ENCODE results near the gene PLEKHN1. TPM values are rescaled to one million over a fixed set of nuclear protein-coding genes. Genes with fewer than 3 reads are reported as not detected.
"Not testable (repeated sequence)": the region's sequence is repeated elsewhere in the genome, so short reads cannot be mapped to it uniquely, and the experiment has no call there.

Gene PLEKHN1
- total RNA-seq, 1 experiment from 2014 or later, result 0.04 TPM

GRCh38 chr1:991895-992294, 25.6 kb downstream of the PLEKHN1 start:
- H3K9me3 ChIP-seq (replicated peaks), result peaks cover 5% of the 10 kb centered on the region; the same call in 1 of the 2 replicates
- H3K4me3 ChIP-seq, result no peak overlapping the region
- no peak for DNase-seq
- H3K27me3 ChIP-seq, result no peaks in the 10 kb centered on the region
- no peaks in the 10 kb centered on the region for H3K36me3 ChIP-seq
- no peaks in the 10 kb centered on the region for H3K4me1 ChIP-seq
- no peak overlapping the region for H3K27ac ChIP-seq

GRCh38 chr1:992362-992761, 26.1 kb downstream of the PLEKHN1 start:
- H3K27me3 ChIP-seq, result no peaks in the 10 kb centered on the region
- no peak for DNase-seq
- no peaks in the 10 kb centered on the region for H3K36me3 ChIP-seq
- no peaks in the 10 kb centered on the region for H3K4me1 ChIP-seq
- H3K27ac ChIP-seq, result no peak overlapping the region
- no peak overlapping the region for H3K4me3 ChIP-seq
- peaks cover 5% of the 10 kb centered on the region; the same call in 1 of the 2 replicates for H3K9me3 ChIP-seq (replicated peaks)

GRCh38 chr1:993379-993995, 27.2 kb downstream of the PLEKHN1 start:
- no peaks in the 10 kb centered on the region for H3K27me3 ChIP-seq
- no peak for DNase-seq
- no peak overlapping the region for H3K4me3 ChIP-seq
- no peak overlapping the region for H3K27ac ChIP-seq
- no peaks in the 10 kb centered on the region for H3K36me3 ChIP-seq
- H3K9me3 ChIP-seq (replicated peaks), result peaks cover 5% of the 10 kb centered on the region; the same call in 1 of the 2 replicates
- H3K4me1 ChIP-seq, result no peaks in the 10 kb centered on the region

- not testable (repeated sequence) for H3K36me3 ChIP-seq; DNase-seq; H3K27me3 ChIP-seq; H3K27ac ChIP-seq; H3K9me3 ChIP-seq (replicated peaks); H3K4me3 ChIP-seq; H3K4me1 ChIP-seq
Measured at GRCh38 chr1:994546-994945, 28.3 kb downstream of the PLEKHN1 start.

- Histone ChIP-seq H3K27me3 (no peaks in the 10 kb centered on the region), H3K4me3 (no peak overlapping the region), H3K36me3 (no peaks in the 10 kb centered on the region), H3K27ac (no peak overlapping the region), H3K4me1 (no peaks in the 10 kb centered on the region), H3K9me3 (replicated peaks) (peaks cover 5% of the 10 kb centered on the region; the same call in 1 of the 2 replicates)
- no peak for DNase-seq
Measured at GRCh38 chr1:995665-996633, 29.7 kb downstream of the PLEKHN1 start.

GRCh38 chr1:996851-997712, 30.8 kb downstream of the PLEKHN1 start:
- H3K4me1 ChIP-seq, result no peaks in the 10 kb centered on the region
- H3K27ac ChIP-seq, result no peak overlapping the region
- DNase-seq, result no peak
- H3K9me3 ChIP-seq (replicated peaks), result no peaks in the 10 kb centered on the region; the same call in 1 of the 2 replicates
- H3K27me3 ChIP-seq, result no peaks in the 10 kb centered on the region
- H3K4me3 ChIP-seq, result no peak overlapping the region
- no peaks in the 10 kb centered on the region for H3K36me3 ChIP-seq

GRCh38 chr1:997713-997992, 31.4 kb downstream of the PLEKHN1 start:
- Histone ChIP-seq H3K36me3 (no peaks in the 10 kb centered on the region), H3K9me3 (replicated peaks) (no peaks in the 10 kb centered on the region), H3K4me3 (no peak overlapping the region), H3K27me3 (no peaks in the 10 kb centered on the region), H3K4me1 (no peaks in the 10 kb centered on the region), H3K27ac (no peak overlapping the region)
- no peak for DNase-seq

GRCh38 chr1:997993-998744, 31.9 kb downstream of the PLEKHN1 start:
- Histone ChIP-seq H3K4me3 (no peak overlapping the region), H3K4me1 (no peaks in the 10 kb centered on the region), H3K36me3 (no peaks in the 10 kb centered on the region), H3K27me3 (no peaks in the 10 kb centered on the region), H3K9me3 (replicated peaks) (no peaks in the 10 kb centered on the region), H3K27ac (no peak overlapping the region)
- DNase-seq, result no peak

- no peaks in the 10 kb centered on the region for H3K36me3 ChIP-seq
- H3K4me1 ChIP-seq, result no peaks in the 10 kb centered on the region
- no peak overlapping the region for H3K27ac ChIP-seq
- H3K4me3 ChIP-seq, result peak overlapping the region; percentile 70
- no peak for DNase-seq
- H3K9me3 ChIP-seq (replicated peaks), result no peaks in the 10 kb centered on the region
- no peaks in the 10 kb centered on the region for H3K27me3 ChIP-seq
Measured at GRCh38 chr1:998745-998994, 32.4 kb downstream of the PLEKHN1 start.

GRCh38 chr1:998995-999724, 32.9 kb downstream of the PLEKHN1 start:
- DNase-seq, result peak; percentile 60 to 69
- Histone ChIP-seq H3K27me3 (no peaks in the 10 kb centered on the region), H3K9me3 (replicated peaks) (no peaks in the 10 kb centered on the region), H3K27ac (peak overlapping the region; percentile 94), H3K4me1 (peaks cover 4% of the 10 kb centered on the region), H3K36me3 (no peaks in the 10 kb centered on the region), H3K4me3 (peak overlapping the region; percentile 70)

GRCh38 chr1:999725-1000356, 33.6 kb downstream of the PLEKHN1 start, which contains the start of gene HES4:
HES4 (minus strand) TSS chr1:1000097; CDS start chr1:999973, 124 bp downstream.
- Histone ChIP-seq H3K27me3 (no peaks in the 10 kb centered on the region), H3K36me3 (no peaks in the 10 kb centered on the region), H3K4me3 (peak within 1 kb of the TSS; percentile 70), H3K9me3 (replicated peaks) (no peaks in the 10 kb centered on the region), H3K27ac (peak within 1 kb of the TSS; percentile 94), H3K4me1 (peaks cover 10% of the 10 kb centered on the region)
- peak; percentile 95 for DNase-seq

- Histone ChIP-seq H3K27me3 (no peaks in the 10 kb centered on the region), H3K9me3 (replicated peaks) (no peaks in the 10 kb centered on the region), H3K27ac (peak overlapping the region; percentile 94), H3K4me1 (peaks cover 14% of the 10 kb centered on the region), H3K36me3 (no peaks in the 10 kb centered on the region), H3K4me3 (peak overlapping the region; percentile 70)
- DNase-seq, result peak; percentile 89 to 90
Measured at GRCh38 chr1:1000357-1001056, 34.2 kb downstream of the PLEKHN1 start.

Data from SJCRH30 (cell line).